ENCODE measurements around the gene ZNF367.

ZNF367 gene

GRCh38 chr9:96453625-96454024 is 35.5 kb upstream of the ZNF367 start:
- no peak for ATAC-seq (ENCODE audit: low read depth)
- H3K27me3 ChIP-seq (ENCODE audit: insufficient read depth, poor library complexity, severe bottlenecking) = no peaks in the 10 kb centered on the region
- H3K36me3 ChIP-seq (ENCODE audit: low read depth) = no peaks in the 10 kb centered on the region
- peak; percentile 65 for TF ChIP-seq CTCF (IDR thresholded peaks at IDR 0.05; ENCODE audit: poor library complexity, severe bottlenecking)
- H3K9me3 ChIP-seq (ENCODE audit: severe bottlenecking) = no peaks in the 10 kb centered on the region
- peaks cover 3% of the 10 kb centered on the region for H3K4me1 ChIP-seq (ENCODE audit: insufficient read depth, poor library complexity, severe bottlenecking)
- H3K27ac ChIP-seq (ENCODE audit: poor library complexity, severe bottlenecking) = no peak overlapping the region
- DNase-seq (ENCODE audit: low spot score) = no peak
- no peak overlapping the region for H3K4me3 ChIP-seq (ENCODE audit: severe bottlenecking)

- ATAC-seq (ENCODE audit: low read depth) (peak; percentile 16; the same call in 1 of the 3 replicates), DNase-seq (ENCODE audit: low spot score) (no peak)
- Histone ChIP-seq H3K9me3 (ENCODE audit: severe bottlenecking) (no peaks in the 10 kb centered on the region), H3K36me3 (ENCODE audit: low read depth) (no peaks in the 10 kb centered on the region), H3K4me1 (ENCODE audit: insufficient read depth, poor library complexity, severe bottlenecking) (peaks cover 3% of the 10 kb centered on the region), H3K4me3 (ENCODE audit: severe bottlenecking) (peak overlapping the region; percentile 86), H3K27ac (ENCODE audit: poor library complexity, severe bottlenecking) (no peak overlapping the region), H3K27me3 (ENCODE audit: insufficient read depth, poor library complexity, severe bottlenecking) (no peaks in the 10 kb centered on the region)
- no peak for TF ChIP-seq CTCF (IDR thresholded peaks at IDR 0.05; ENCODE audit: poor library complexity, severe bottlenecking)
Observed at GRCh38 chr9:96450613-96451528, 32.7 kb upstream of the ZNF367 start.

- DNase-seq (ENCODE audit: low spot score) (peak; percentile 94), ATAC-seq (ENCODE audit: low read depth) (peak; percentile 97)
- Histone ChIP-seq H3K36me3 (ENCODE audit: low read depth) (no peaks in the 10 kb centered on the region), H3K4me3 (ENCODE audit: severe bottlenecking) (peak within 1 kb of the TSS; percentile 86), H3K9me3 (ENCODE audit: severe bottlenecking) (no peaks in the 10 kb centered on the region), H3K27me3 (ENCODE audit: insufficient read depth, poor library complexity, severe bottlenecking) (no peaks in the 10 kb centered on the region), H3K27ac (ENCODE audit: poor library complexity, severe bottlenecking) (no peak within 1 kb of the TSS), H3K4me1 (ENCODE audit: insufficient read depth, poor library complexity, severe bottlenecking) (peaks cover 3% of the 10 kb centered on the region)
- TF ChIP-seq CTCF (IDR thresholded peaks at IDR 0.05; ENCODE audit: poor library complexity, severe bottlenecking) = peak; percentile 9
Observed at GRCh38 chr9:96449845-96450612, 31.9 kb upstream of the ZNF367 start, which contains the start of gene HABP4. Gene HABP4 (plus strand): TSS chr9:96450169. CDS start chr9:96450280, 111 bp downstream.

- Histone ChIP-seq H3K27ac (ENCODE audit: poor library complexity, severe bottlenecking) (no peak overlapping the region), H3K36me3 (ENCODE audit: low read depth) (no peaks in the 10 kb centered on the region), H3K27me3 (ENCODE audit: insufficient read depth, poor library complexity, severe bottlenecking) (no peaks in the 10 kb centered on the region), H3K4me3 (ENCODE audit: severe bottlenecking) (peak overlapping the region; percentile 86), H3K9me3 (ENCODE audit: severe bottlenecking) (no peaks in the 10 kb centered on the region), H3K4me1 (ENCODE audit: insufficient read depth, poor library complexity, severe bottlenecking) (peaks cover 3% of the 10 kb centered on the region)
- DNase-seq (ENCODE audit: low spot score) (no peak), ATAC-seq (ENCODE audit: low read depth) (peak; percentile 19)
- no peak for TF ChIP-seq CTCF (IDR thresholded peaks at IDR 0.05; ENCODE audit: poor library complexity, severe bottlenecking)
Observed at GRCh38 chr9:96449523-96449844, 31.3 kb upstream of the ZNF367 start.

Data from RWPE2 (cell line).